C4-2B (cell line): ENCODE results near the gene TCFL5.

ENCODE experiments used
- ZFX ChIP-seq: fragments of 450-650 bp; IDR thresholded peaks from 2 replicates; pipeline ENCODE4 v1.6.1; 2017
- TF ChIP-seq, protein P1 (sequence below): fragments of 450-650 bp; conservative IDR thresholded peaks from 2 replicates; pipeline ENCODE4 v1.5.1; 2017; ENCODE audit warnings: mild to moderate bottlenecking

DNA sequence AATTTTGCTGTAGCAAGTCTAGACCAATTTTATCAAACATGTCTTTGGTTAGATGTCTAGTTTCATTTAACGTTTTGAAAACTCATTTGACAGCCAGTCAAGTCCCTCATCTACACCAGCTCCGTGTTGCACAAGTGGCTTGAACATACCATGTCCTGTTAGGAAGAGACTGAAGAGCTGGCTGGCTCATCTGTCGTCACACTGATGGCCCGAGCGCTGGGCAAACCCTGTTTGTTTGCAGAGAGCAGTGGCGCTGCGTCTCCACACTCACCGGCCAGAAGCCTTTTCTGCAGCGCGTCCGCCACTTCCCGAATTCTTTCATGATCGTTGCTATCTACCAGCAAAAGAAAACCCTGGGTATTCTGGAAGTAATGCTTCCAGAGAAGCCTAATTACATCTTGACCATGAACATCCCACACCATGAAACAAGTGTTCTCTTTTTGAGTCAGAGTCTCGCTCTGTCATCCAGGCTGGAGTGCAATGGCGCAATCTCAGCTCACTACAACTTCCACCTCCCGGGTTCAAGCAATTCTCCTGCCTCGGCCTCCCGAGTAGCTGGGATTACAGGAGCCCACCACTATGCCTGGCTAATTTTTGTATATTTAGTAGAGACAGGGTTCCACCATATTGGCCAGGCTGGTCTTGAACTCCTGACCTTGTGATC lies 10.7 kb upstream of the TCFL5 start:
- TF ChIP-seq, protein P1, sequence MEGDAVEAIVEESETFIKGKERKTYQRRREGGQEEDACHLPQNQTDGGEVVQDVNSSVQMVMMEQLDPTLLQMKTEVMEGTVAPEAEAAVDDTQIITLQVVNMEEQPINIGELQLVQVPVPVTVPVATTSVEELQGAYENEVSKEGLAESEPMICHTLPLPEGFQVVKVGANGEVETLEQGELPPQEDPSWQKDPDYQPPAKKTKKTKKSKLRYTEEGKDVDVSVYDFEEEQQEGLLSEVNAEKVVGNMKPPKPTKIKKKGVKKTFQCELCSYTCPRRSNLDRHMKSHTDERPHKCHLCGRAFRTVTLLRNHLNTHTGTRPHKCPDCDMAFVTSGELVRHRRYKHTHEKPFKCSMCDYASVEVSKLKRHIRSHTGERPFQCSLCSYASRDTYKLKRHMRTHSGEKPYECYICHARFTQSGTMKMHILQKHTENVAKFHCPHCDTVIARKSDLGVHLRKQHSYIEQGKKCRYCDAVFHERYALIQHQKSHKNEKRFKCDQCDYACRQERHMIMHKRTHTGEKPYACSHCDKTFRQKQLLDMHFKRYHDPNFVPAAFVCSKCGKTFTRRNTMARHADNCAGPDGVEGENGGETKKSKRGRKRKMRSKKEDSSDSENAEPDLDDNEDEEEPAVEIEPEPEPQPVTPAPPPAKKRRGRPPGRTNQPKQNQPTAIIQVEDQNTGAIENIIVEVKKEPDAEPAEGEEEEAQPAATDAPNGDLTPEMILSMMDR, result no peak
- no peak for TF ChIP-seq ZFX
